HEK293 (cell line): ENCODE data around the gene MCOLN1.

Experiments
- CTCF ChIA-PET: fragments of 350-600 bp; formaldehyde crosslinking; extraction: SDS; loops from one replicate; lab custom pipeline; 2021; ENCODE audit warnings: antibody characterized with exemption; lab: Yijun Ruan, JAX
- POLR2A ChIA-PET: fragments of 300-600 bp; formaldehyde crosslinking; extraction: SDS; loops from one replicate; lab custom pipeline; 2020; ENCODE audit warnings: antibody characterized with exemption, inconsistent platforms; lab: Yijun Ruan, JAX
- H3K27ac ChIP-seq: fragments of 200-500 bp; sonication (Bioruptor generic); 2 replicates; pipeline ENCODE4 v1.5.1; 2014; ENCODE audit warnings: low read depth, low read length, control low read depth, inconsistent platforms; ENCODE audit errors: extremely low read depth
- H3K36me3 ChIP-seq, 2 experiments: fragments of 200-500 bp in 1 of 2; sonication (Bioruptor generic) in 1 of 2; 1 replicate in 1 of 2; 2 replicates in 1 of 2; pipeline ENCODE4 v1.5.1; 2014 to 2017; ENCODE audit warnings: inconsistent platforms in 2 of 2, low read length in 2 of 2; ENCODE audit not compliant: control insufficient read depth in 2 of 2, insufficient read depth in 1 of 2
- H3K4me1 ChIP-seq: fragments of 200-500 bp; sonication (Bioruptor generic); 2 replicates; pipeline ENCODE4 v1.5.1; 2014; ENCODE audit warnings: mild to moderate bottlenecking, low read length, inconsistent platforms; ENCODE audit not compliant: control insufficient read depth, insufficient read depth
- H3K4me3 ChIP-seq: 2 replicates; pipeline ENCODE4 v1.5.1; 2011; ENCODE audit warnings: low read depth, mild to moderate bottlenecking, control low read depth, low read length, moderate library complexity
- H3K9me3 ChIP-seq: fragments of 200-500 bp; sonication (Bioruptor generic); 2 replicates; pipeline ENCODE4 v1.5.1; 2014; ENCODE audit warnings: low read depth, low read length, inconsistent platforms; ENCODE audit not compliant: control insufficient read depth, insufficient read depth
- BCL11B ChIP-seq: fragments of 450-650 bp; formaldehyde crosslinking; IDR thresholded peaks from 2 replicates; pipeline ENCODE4 v1.5.1; 2016; ENCODE audit warnings: low read depth, missing biosample characterization, missing genetic modification characterization
- GLI2 ChIP-seq: fragments of 450-650 bp; formaldehyde crosslinking; IDR thresholded peaks from 2 replicates; pipeline ENCODE4; 2017; ENCODE audit warnings: missing biosample characterization, missing genetic modification characterization, low read depth, borderline replicate concordance
- HOXA7 ChIP-seq: sonication (generic); formaldehyde crosslinking; IDR thresholded peaks from 2 replicates; pipeline ENCODE4 v1.8.1; 2022; ENCODE audit warnings: missing genetic modification reagents, borderline replicate concordance
- HOXD13 ChIP-seq: sonication (generic); formaldehyde crosslinking; IDR thresholded peaks from 2 replicates; pipeline ENCODE4 v1.8.0; 2022; ENCODE audit warnings: missing genetic modification reagents, borderline replicate concordance
- KLF8 ChIP-seq: fragments of 450-650 bp; formaldehyde crosslinking; IDR thresholded peaks from 2 replicates; pipeline ENCODE4 v1.5.1; 2016; ENCODE audit warnings: missing biosample characterization, missing genetic modification characterization
- MZF1 ChIP-seq: fragments of 450-650 bp; formaldehyde crosslinking; IDR thresholded peaks from 2 replicates; pipeline ENCODE4 v1.5.1; 2017; ENCODE audit warnings: missing biosample characterization, missing genetic modification characterization, borderline replicate concordance
- OVOL3 ChIP-seq: fragments of 450-650 bp; formaldehyde crosslinking; IDR thresholded peaks from 2 replicates; pipeline ENCODE4 v1.5.1; 2016; ENCODE audit warnings: missing biosample characterization, missing genetic modification characterization
- PBX3 ChIP-seq: sonication (generic); formaldehyde crosslinking; IDR thresholded peaks from 2 replicates; pipeline ENCODE4 v1.8.1; 2022; ENCODE audit warnings: mild to moderate bottlenecking, moderate library complexity, missing genetic modification reagents
- YY1 ChIP-seq: fragments of 450-650 bp; formaldehyde crosslinking; IDR thresholded peaks from 2 replicates; pipeline ENCODE4 v1.5.1; 2018; ENCODE audit warnings: missing biosample characterization, missing genetic modification characterization
- ZBTB21 ChIP-seq: fragments of 450-650 bp; formaldehyde crosslinking; IDR thresholded peaks from 2 replicates; pipeline ENCODE4 v1.5.1; 2017; ENCODE audit warnings: missing biosample characterization, missing genetic modification characterization
- ZBTB44 ChIP-seq: fragments of 450-650 bp; IDR thresholded peaks from 2 replicates; pipeline ENCODE4 v1.5.1; 2018; ENCODE audit warnings: missing biosample characterization, mild to moderate bottlenecking, missing genetic modification characterization
- ZNF148 ChIP-seq: fragments of 450-650 bp; formaldehyde crosslinking; IDR thresholded peaks from 2 replicates; pipeline ENCODE4 v1.5.0; 2017; ENCODE audit warnings: missing biosample characterization, missing genetic modification characterization, borderline replicate concordance
- ZNF221 ChIP-seq: fragments of 450-650 bp; formaldehyde crosslinking; IDR thresholded peaks from 2 replicates; pipeline ENCODE4 v1.5.1; 2017; ENCODE audit warnings: missing biosample characterization, missing genetic modification characterization, borderline replicate concordance
- ZNF223 ChIP-seq: fragments of 450-650 bp; formaldehyde crosslinking; IDR thresholded peaks from 2 replicates; pipeline ENCODE4 v1.5.1; 2016; ENCODE audit warnings: missing biosample characterization, missing genetic modification characterization
- ZNF366 ChIP-seq: fragments of 450-650 bp; formaldehyde crosslinking; conservative IDR thresholded peaks from 2 replicates; pipeline ENCODE4 v1.5.1; 2016; ENCODE audit warnings: missing biosample characterization, missing genetic modification characterization
- ZNF416 ChIP-seq: fragments of 450-650 bp; formaldehyde crosslinking; IDR thresholded peaks from 2 replicates; pipeline ENCODE4 v1.5.1; 2016; ENCODE audit warnings: missing biosample characterization, missing genetic modification characterization
- ZNF518A ChIP-seq: fragments of 450-650 bp; formaldehyde crosslinking; conservative IDR thresholded peaks from 2 replicates; pipeline ENCODE4 v1.5.1; 2016; ENCODE audit warnings: low read depth, missing biosample characterization, missing genetic modification characterization
- ZNF596 ChIP-seq: fragments of 450-650 bp; IDR thresholded peaks from 2 replicates; pipeline ENCODE4 v1.5.0; 2018; ENCODE audit warnings: missing biosample characterization, mild to moderate bottlenecking, missing genetic modification characterization, moderate library complexity
- ZNF623 ChIP-seq: fragments of 450-650 bp; formaldehyde crosslinking; IDR thresholded peaks from 2 replicates; pipeline ENCODE4 v1.5.1; 2016; ENCODE audit warnings: missing biosample characterization, missing genetic modification characterization
- ZNF624 ChIP-seq: fragments of 450-650 bp; formaldehyde crosslinking; IDR thresholded peaks from 2 replicates; pipeline ENCODE4 v1.5.1; 2017; ENCODE audit warnings: missing biosample characterization, missing genetic modification characterization
- ZNF660 ChIP-seq: fragments of 450-650 bp; IDR thresholded peaks from 2 replicates; pipeline ENCODE4 v1.5.1; 2018; ENCODE audit warnings: missing biosample characterization, mild to moderate bottlenecking, missing genetic modification characterization
- ZNF785 ChIP-seq: fragments of 450-650 bp; formaldehyde crosslinking; IDR thresholded peaks from 2 replicates; pipeline ENCODE4 v1.5.1; 2016; ENCODE audit warnings: missing biosample characterization, missing genetic modification characterization
- ZXDB ChIP-seq: fragments of 450-650 bp; formaldehyde crosslinking; IDR thresholded peaks from 2 replicates; pipeline ENCODE4 v1.5.1; 2016; ENCODE audit warnings: missing biosample characterization, missing genetic modification characterization
- TF ChIP-seq, protein P1 (sequence below): fragments of 450-650 bp; formaldehyde crosslinking; IDR thresholded peaks from 2 replicates; pipeline ENCODE4 v1.5.1; 2016; ENCODE audit warnings: missing biosample characterization, missing genetic modification characterization

MCOLN1 gene

DNA sequence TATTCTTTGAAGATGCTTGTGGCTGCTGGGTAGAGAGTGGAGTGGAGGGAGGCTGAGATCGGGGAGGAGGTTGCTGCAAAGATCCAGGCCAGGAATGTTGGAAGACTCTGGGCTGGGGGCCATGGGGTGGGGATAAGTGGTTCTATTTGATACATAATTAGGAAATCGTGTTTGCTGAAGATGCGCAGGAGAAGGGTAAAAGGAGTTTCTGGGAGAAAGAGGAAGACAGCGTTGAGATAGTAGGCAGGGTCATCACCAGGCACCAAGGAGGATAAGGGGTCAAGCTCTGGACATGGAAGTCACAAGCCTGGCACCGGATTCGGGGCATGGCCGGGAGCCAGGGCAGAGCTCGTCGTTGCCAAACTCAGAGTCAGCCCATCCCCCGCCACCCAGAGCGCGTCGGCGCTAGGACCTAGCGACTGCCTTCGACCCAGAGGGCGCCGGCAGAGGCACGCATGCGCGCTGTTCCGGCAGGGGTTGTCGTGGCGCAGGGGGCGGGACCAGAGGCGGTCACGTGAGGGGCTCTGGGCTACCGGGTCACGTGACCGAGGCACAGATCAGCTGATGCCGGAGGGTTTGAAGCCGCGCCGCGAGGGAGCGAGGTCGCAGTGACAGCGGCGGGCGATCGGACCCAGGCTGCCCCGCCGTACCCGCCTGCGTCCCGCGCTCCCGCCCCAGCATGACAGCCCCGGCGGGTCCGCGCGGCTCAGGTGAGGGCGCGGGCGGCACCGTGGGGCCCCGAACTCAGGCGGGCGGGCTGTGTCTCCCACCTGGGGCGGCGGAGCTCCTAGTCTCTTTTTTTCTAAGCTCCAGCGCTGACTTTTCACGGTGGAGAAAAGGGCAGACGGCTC lies at the start of gene MCOLN1:
MCOLN1 (plus strand) TSS at position 553 of the 851 bp plus-strand sequence; CDS start at position 680, 127 bp downstream.
- no peak within 1 kb of the TSS for H3K27ac ChIP-seq
- TF ChIP-seq ZBTB21 (peak; percentile 72), HOXA7 (no peak), ZNF221 (tag by site-specific recombination) (peak; percentile 45; the same call in 1 of the 2 replicates), ZNF660 (tag by site-specific recombination) (peak; percentile 88), BCL11B (tag by site-specific recombination) (no peak), ZNF148 (tag by site-specific recombination) (peak; percentile 83; the same call in 1 of the 2 replicates), YY1 (tag by site-specific recombination) (peak; percentile 72; the same call in 1 of the 2 replicates), ZNF366 (tag by site-specific recombination) (peak; percentile 71), KLF8 (tag by site-specific recombination) (peak; percentile 87), HOXD13 (CRISPR knock-in tag) (no peak), ZNF624 (tag by site-specific recombination) (no peak), PBX3 (CRISPR knock-in tag) (peak; percentile 89), ZNF596 (tag by site-specific recombination) (no peak), ZNF623 (tag by site-specific recombination) (no peak), ZBTB44 (peak; percentile 55; the same call in 1 of the 2 replicates), OVOL3 (peak; percentile 40; the same call in 1 of the 2 replicates), ZNF518A (tag by site-specific recombination) (0 out of 2 replicates have a peak, but pooled peaks have one; percentile 33), ZXDB (tag by site-specific recombination) (peak; percentile 97), MZF1 (tag by site-specific recombination) (no peak), ZNF785 (peak; percentile 58; the same call in 1 of the 2 replicates), ZNF223 (tag by site-specific recombination) (no peak; the same call in 1 of the 2 replicates), ZNF416 (no peak), GLI2 (tag by site-specific recombination) (no peak)
- TF ChIP-seq, protein P1, sequence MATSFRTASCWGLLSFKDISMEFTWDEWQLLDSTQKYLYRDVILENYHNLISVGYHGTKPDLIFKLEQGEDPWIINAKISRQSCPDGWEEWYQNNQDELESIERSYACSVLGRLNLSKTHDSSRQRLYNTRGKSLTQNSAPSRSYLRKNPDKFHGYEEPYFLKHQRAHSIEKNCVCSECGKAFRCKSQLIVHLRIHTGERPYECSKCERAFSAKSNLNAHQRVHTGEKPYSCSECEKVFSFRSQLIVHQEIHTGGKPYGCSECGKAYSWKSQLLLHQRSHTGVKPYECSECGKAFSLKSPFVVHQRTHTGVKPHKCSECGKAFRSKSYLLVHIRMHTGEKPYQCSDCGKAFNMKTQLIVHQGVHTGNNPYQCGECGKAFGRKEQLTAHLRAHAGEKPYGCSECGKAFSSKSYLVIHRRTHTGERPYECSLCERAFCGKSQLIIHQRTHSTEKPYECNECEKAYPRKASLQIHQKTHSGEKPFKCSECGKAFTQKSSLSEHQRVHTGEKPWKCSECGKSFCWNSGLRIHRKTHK (tag by site-specific recombination): no peak

More for the DNA sequence above, at the start of gene MCOLN1:
- H3K4me1 ChIP-seq: 0 out of 2 replicates have a peak, but pooled peaks cover 2% of the 10 kb centered on the region
- peaks cover 0 to 20% of the 10 kb centered on the region in 2 experiments; a peak in 1 of 3 replicates for H3K36me3 ChIP-seq
- CTCF ChIA-PET: interaction anchor here (0.6 to 1.8 kb wide), 6 partner anchors 10 to 332 kb away, joined by 3 to 9 read pairs (median 4); no protein-coding TSS in a partner anchor
- peak within 1 kb of the TSS; percentile 63 for H3K4me3 ChIP-seq
- POLR2A ChIA-PET: interaction anchor here (0.7 to 3.3 kb wide), 12 partner anchors 10 to 1194 kb away, joined by 3 to 27 read pairs (median 4); partner anchors contain the start of genes CAMSAP3, PET100, PNPLA6 and XAB2
- no peaks in the 10 kb centered on the region for H3K9me3 ChIP-seq
